Peyer's patch (tissue), 4 donors: ENCODE data around the gene LAGE3.

Experiments used
- POLR2A ChIP-seq, 2 donors: fragments of 450-650 bp; IDR thresholded peaks; one replicate each; pipeline ENCODE4 v1.5.1; 2017; ENCODE audit warnings: antibody characterized with exemption in 2 of 2, mild to moderate bottlenecking in 2 of 2, moderate library complexity in 2 of 2
- TF ChIP-seq, protein P1 (sequence below), 6 experiments: fragments of 450-650 bp in 4 of 6; fragments of 200-600 bp in 2 of 6; sonication (generic) in 1 of 6; IDR thresholded peaks; one replicate each; pipeline ENCODE4 v1.5.1; 2017 to 2019; ENCODE audit warnings: antibody characterized with exemption in 6 of 6, mild to moderate bottlenecking in 3 of 6, moderate library complexity in 1 of 6

DNA sequence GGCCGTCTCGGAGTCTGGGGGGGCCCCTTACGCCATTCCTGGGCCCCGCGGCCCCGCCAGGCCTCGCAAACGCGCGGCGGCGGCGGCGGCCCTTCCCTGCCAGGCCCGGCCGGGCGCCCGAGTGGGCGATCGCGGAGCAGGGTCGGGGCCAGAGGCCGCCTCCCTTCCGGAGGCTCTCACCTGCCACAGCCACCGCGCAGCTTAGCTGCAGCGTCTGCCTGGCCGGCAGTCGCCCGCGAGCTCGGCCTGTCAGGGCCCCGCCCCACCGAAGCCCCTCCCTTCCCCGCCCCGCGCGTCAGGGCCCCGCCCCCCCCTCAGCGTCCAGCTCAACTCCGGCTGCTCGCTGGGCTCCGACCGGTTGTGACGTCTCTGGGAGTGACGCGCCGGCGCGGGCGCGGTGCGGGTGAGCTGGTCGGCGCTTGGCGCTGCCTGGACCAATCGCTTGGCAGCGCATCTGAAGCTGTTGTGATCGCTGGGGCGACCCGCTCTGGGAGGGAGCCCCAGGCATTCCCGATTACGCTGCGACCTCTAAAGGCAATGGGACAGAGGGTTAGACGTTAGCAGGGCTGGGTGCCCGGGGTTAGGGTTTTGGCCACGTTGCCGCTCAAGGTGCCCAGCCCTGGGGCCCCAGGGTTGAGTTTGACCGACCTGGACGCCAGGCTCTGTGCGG, 11.5 kb upstream of the LAGE3 start, which contains the start of gene SLC10A3:
- TF ChIP-seq, protein P1, sequence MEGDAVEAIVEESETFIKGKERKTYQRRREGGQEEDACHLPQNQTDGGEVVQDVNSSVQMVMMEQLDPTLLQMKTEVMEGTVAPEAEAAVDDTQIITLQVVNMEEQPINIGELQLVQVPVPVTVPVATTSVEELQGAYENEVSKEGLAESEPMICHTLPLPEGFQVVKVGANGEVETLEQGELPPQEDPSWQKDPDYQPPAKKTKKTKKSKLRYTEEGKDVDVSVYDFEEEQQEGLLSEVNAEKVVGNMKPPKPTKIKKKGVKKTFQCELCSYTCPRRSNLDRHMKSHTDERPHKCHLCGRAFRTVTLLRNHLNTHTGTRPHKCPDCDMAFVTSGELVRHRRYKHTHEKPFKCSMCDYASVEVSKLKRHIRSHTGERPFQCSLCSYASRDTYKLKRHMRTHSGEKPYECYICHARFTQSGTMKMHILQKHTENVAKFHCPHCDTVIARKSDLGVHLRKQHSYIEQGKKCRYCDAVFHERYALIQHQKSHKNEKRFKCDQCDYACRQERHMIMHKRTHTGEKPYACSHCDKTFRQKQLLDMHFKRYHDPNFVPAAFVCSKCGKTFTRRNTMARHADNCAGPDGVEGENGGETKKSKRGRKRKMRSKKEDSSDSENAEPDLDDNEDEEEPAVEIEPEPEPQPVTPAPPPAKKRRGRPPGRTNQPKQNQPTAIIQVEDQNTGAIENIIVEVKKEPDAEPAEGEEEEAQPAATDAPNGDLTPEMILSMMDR (IDR thresholded peaks at IDR 0.05): peak in 1 of 6 experiments; percentile 8
- TF ChIP-seq POLR2A (IDR thresholded peaks at IDR 0.05): peak; percentile 79 to 83
